Hepatocyte (in vitro differentiated cells): ENCODE measurements around the gene VPS25. TPM values are rescaled to one million over a fixed set of nuclear protein-coding genes. Genes with fewer than 3 reads are reported as not detected.

ENCODE experiments used
- DNase-seq: peaks from one replicate; pipeline ENCODE4 v3.0.0-alpha.2; 2016; ENCODE audit warnings: low spot score
- H2AFZ ChIP-seq: fragments of 200-600 bp; sonication (generic); 2 replicates; pipeline ENCODE4 v1.6.0; 2016; ENCODE audit warnings: antibody characterized with exemption, mild to moderate bottlenecking
- H3K27ac ChIP-seq: fragments of 200-600 bp; sonication (generic); 2 replicates; pipeline ENCODE4 v1.5.1; 2016; ENCODE audit warnings: mild to moderate bottlenecking
- H3K27me3 ChIP-seq: fragments of 200-600 bp; sonication (generic); 2 replicates; pipeline ENCODE4 v1.6.1; 2016
- H3K36me3 ChIP-seq: fragments of 200-600 bp; sonication (generic); replicated peaks from 2 replicates; pipeline ENCODE4 v1.5.1; 2016; ENCODE audit warnings: low read depth; ENCODE audit not compliant: insufficient read depth
- H3K4me1 ChIP-seq: fragments of 200-600 bp; sonication (generic); 2 replicates; pipeline ENCODE4 v1.5.1; 2016; ENCODE audit warnings: mild to moderate bottlenecking, moderate library complexity; ENCODE audit not compliant: insufficient read depth
- H3K4me2 ChIP-seq: fragments of 200-600 bp; sonication (generic); 2 replicates; pipeline ENCODE4 v1.6.0; 2016
- H3K4me3 ChIP-seq: fragments of 200-600 bp; sonication (generic); 2 replicates; pipeline ENCODE4 v1.5.1; 2016; ENCODE audit warnings: mild to moderate bottlenecking
- H3K79me2 ChIP-seq: fragments of 200-600 bp; sonication (generic); 2 replicates; pipeline ENCODE4 v1.6.0; 2017; ENCODE audit warnings: mild to moderate bottlenecking
- H3K9me2 ChIP-seq: fragments of 200-600 bp; sonication (generic); replicated peaks from 2 replicates; pipeline ENCODE4 v1.6.0; 2017; ENCODE audit warnings: mild to moderate bottlenecking; ENCODE audit not compliant: insufficient read depth
- H3K9me3 ChIP-seq: fragments of 200-600 bp; sonication (generic); 2 replicates; pipeline ENCODE4 v1.5.1; 2016; ENCODE audit warnings: low read depth, mild to moderate bottlenecking
- H4K20me1 ChIP-seq: fragments of 200-600 bp; sonication (generic); 2 replicates; pipeline ENCODE4 v1.6.0; 2016; ENCODE audit warnings: mild to moderate bottlenecking; ENCODE audit not compliant: insufficient read depth, poor library complexity, severe bottlenecking
- EZH2 ChIP-seq: fragments of 200-600 bp; sonication (generic); IDR thresholded peaks from 2 replicates; pipeline ENCODE4 v1.6.1; 2016; ENCODE audit warnings: antibody characterized with exemption, mild to moderate bottlenecking, borderline replicate concordance
- EZH2phosphoT487 ChIP-seq: fragments of 200-600 bp; sonication (generic); IDR thresholded peaks from one replicate; pipeline ENCODE4 v1.6.1; 2018; ENCODE audit warnings: antibody characterized with exemption, mild to moderate bottlenecking, low read depth, moderate library complexity; ENCODE audit not compliant: unreplicated experiment, severe bottlenecking
- WGBS: methylation state at CpG from one replicate; pipeline ENCODE4 v1.1.6; 2016; ENCODE audit warnings: low lambda C conversion rate; ENCODE audit errors: missing lambda C conversion rate; 5-methylcytosine and 5-hydroxymethylcytosine counted together
- polyA plus RNA-seq: library from polyadenylated mRNA; unstranded; fragments of >200 nt; fragmentation: Nextera tagmentation; extraction: Ambion mirVana; gene quantifications from 2 replicates; pipeline ENCODE4 v1.2.1, GENCODE V29; 2016
- total RNA-seq: library from RNA; depleted of rRNA; stranded (reverse); fragments of >200 nt; gene quantifications from 2 replicates; pipeline ENCODE4 v1.2.3, GENCODE V29; 2014
- TF ChIP-seq, protein P1 (sequence below): fragments of 200-600 bp; sonication (generic); IDR thresholded peaks from 2 replicates; pipeline ENCODE4 v1.5.1; 2016; ENCODE audit warnings: antibody characterized with exemption, mild to moderate bottlenecking; ENCODE audit not compliant: poor library complexity

The VPS25 gene
- total and polyA plus RNA-seq, 2 experiments from 2014 or later: 89.9 to 121 TPM

- H3K4me2 ChIP-seq: peak overlapping the region; percentile 95
- H3K4me1 ChIP-seq: peaks cover 12% of the 10 kb centered on the region
- no peaks in the 10 kb centered on the region for H4K20me1 ChIP-seq
- no peaks in the 10 kb centered on the region for H3K36me3 ChIP-seq
- H3K4me3 ChIP-seq: no peak overlapping the region
- no peaks in the 10 kb centered on the region for H3K9me2 ChIP-seq
- no peaks in the 10 kb centered on the region for H3K79me2 ChIP-seq
- DNase-seq: no peak
- H3K27ac ChIP-seq: peak overlapping the region; percentile 20
- peaks cover 13% of the 10 kb centered on the region for H3K27me3 ChIP-seq
- WGBS: 55% methylated on average over 11 of the region's 11 CpGs
- TF ChIP-seq EZH2 (no peak), EZH2phosphoT487 (no peak)
- TF ChIP-seq, protein P1, sequence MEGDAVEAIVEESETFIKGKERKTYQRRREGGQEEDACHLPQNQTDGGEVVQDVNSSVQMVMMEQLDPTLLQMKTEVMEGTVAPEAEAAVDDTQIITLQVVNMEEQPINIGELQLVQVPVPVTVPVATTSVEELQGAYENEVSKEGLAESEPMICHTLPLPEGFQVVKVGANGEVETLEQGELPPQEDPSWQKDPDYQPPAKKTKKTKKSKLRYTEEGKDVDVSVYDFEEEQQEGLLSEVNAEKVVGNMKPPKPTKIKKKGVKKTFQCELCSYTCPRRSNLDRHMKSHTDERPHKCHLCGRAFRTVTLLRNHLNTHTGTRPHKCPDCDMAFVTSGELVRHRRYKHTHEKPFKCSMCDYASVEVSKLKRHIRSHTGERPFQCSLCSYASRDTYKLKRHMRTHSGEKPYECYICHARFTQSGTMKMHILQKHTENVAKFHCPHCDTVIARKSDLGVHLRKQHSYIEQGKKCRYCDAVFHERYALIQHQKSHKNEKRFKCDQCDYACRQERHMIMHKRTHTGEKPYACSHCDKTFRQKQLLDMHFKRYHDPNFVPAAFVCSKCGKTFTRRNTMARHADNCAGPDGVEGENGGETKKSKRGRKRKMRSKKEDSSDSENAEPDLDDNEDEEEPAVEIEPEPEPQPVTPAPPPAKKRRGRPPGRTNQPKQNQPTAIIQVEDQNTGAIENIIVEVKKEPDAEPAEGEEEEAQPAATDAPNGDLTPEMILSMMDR: no peak
- H2AFZ ChIP-seq: peak overlapping the region; percentile 91
- no peaks in the 10 kb centered on the region for H3K9me3 ChIP-seq
Measured at GRCh38 chr17:42759982-42760651, 13.1 kb upstream of the VPS25 start.

- peak within 1 kb of the TSS; percentile 91 for H2AFZ ChIP-seq
- TF ChIP-seq, protein P1: no peak
- TF ChIP-seq EZH2: peak; percentile 36
- no peak for TF ChIP-seq EZH2phosphoT487
- H3K27me3 ChIP-seq: peaks cover 13% of the 10 kb centered on the region
- H3K4me3 ChIP-seq: peak within 1 kb of the TSS; percentile 44
- DNase-seq: peak; percentile 67
- peak within 1 kb of the TSS; percentile 20 for H3K27ac ChIP-seq
- WGBS: 4% methylated on average over 29 of the region's 92 CpGs
- no peaks in the 10 kb centered on the region for H3K79me2 ChIP-seq
- peaks cover 12% of the 10 kb centered on the region for H3K4me1 ChIP-seq
- H3K36me3 ChIP-seq: no peaks in the 10 kb centered on the region
- H3K4me2 ChIP-seq: peak within 1 kb of the TSS; percentile 95
- H3K9me3 ChIP-seq: no peaks in the 10 kb centered on the region
- no peaks in the 10 kb centered on the region for H3K9me2 ChIP-seq
- H4K20me1 ChIP-seq: no peaks in the 10 kb centered on the region
Measured at GRCh38 chr17:42760652-42761581, 12.3 kb upstream of the VPS25 start, which contains the start of gene RAMP2. TSS of gene RAMP2 (plus strand) at chr17:42761227. CDS start at chr17:42761262, 35 bp downstream.

GRCh38 chr17:42761638-42762037, 11.6 kb upstream of the VPS25 start:
- Histone ChIP-seq H3K36me3 (no peaks in the 10 kb centered on the region), H2AFZ (peak overlapping the region; percentile 91), H3K4me1 (peaks cover 12% of the 10 kb centered on the region), H3K27me3 (peaks cover 13% of the 10 kb centered on the region), H3K9me2 (no peaks in the 10 kb centered on the region), H3K9me3 (no peaks in the 10 kb centered on the region), H4K20me1 (no peaks in the 10 kb centered on the region), H3K4me2 (peak overlapping the region; percentile 95), H3K4me3 (no peak overlapping the region), H3K79me2 (no peaks in the 10 kb centered on the region), H3K27ac (no peak overlapping the region)
- TF ChIP-seq, protein P1: no peak
- TF ChIP-seq EZH2 (no peak), EZH2phosphoT487 (no peak)
- WGBS: 65% methylated on average over 10 of the region's 12 CpGs
- DNase-seq: no peak
